SH-SY5Y (cell line): ENCODE data around the gene ARHGAP42.

Source experiments
- GATA2 ChIP-seq: IDR thresholded peaks from 2 replicates; pipeline ENCODE4 v1.6.1; 2011; ENCODE audit warnings: mild to moderate bottlenecking, low read depth, low read length
- GATA3 ChIP-seq: IDR thresholded peaks from 2 replicates; pipeline ENCODE4 v1.6.1; 2011; ENCODE audit warnings: low read depth, mild to moderate bottlenecking, low read length, moderate library complexity

- TF ChIP-seq GATA2: no peak
- TF ChIP-seq GATA3: no peak
These were observed 128.8 kb downstream of the ARHGAP42 start for GRCh38 chr11:100815787-100816330.
